Suppressor macrophage treated with lipopolysaccharide for 1 hour (primary cell): ENCODE results near the gene FGD5.
A peak's percentile ranks its signal among the peaks of the same experiment; 100 is the strongest.
"Not testable (repeated sequence)": the region's sequence is repeated elsewhere in the genome, so short reads cannot be mapped to it uniquely, and the experiment has no call there.

Source experiments
- DNase-seq, 3 donors: peaks; one replicate each; pipeline ENCODE4 v3.0.0-alpha.2; 2020 to 2022

Gene FGD5

GRCh38 chr3:14808025-14808424 lies 10.7 kb upstream of the FGD5 start:
- DNase-seq: no peak

GRCh38 chr3:14808502-14809266 lies 10.1 kb upstream of the FGD5 start:
- DNase-seq: no peak

DNA sequence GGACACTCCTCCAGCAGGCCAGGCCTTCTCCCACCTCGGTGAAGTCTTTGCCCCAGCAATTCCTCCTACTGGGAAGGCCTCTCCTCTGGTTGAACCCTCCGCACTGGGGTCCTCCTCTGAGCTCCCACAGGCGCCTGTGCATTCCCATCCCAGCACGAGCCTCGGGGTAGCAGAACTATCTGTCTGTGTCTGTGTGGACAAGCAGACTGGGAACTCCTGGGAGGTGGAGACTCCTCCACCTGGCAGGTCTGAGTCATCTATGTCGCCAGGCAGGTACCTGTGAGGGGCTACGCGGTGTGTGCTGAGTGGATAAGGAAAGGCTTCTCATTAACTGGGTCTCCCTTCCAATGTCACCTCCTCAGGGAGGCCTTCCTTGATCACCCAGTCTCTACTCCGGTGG lies 9.2 kb upstream of the FGD5 start:
- not testable (repeated sequence) for DNase-seq

DNA sequence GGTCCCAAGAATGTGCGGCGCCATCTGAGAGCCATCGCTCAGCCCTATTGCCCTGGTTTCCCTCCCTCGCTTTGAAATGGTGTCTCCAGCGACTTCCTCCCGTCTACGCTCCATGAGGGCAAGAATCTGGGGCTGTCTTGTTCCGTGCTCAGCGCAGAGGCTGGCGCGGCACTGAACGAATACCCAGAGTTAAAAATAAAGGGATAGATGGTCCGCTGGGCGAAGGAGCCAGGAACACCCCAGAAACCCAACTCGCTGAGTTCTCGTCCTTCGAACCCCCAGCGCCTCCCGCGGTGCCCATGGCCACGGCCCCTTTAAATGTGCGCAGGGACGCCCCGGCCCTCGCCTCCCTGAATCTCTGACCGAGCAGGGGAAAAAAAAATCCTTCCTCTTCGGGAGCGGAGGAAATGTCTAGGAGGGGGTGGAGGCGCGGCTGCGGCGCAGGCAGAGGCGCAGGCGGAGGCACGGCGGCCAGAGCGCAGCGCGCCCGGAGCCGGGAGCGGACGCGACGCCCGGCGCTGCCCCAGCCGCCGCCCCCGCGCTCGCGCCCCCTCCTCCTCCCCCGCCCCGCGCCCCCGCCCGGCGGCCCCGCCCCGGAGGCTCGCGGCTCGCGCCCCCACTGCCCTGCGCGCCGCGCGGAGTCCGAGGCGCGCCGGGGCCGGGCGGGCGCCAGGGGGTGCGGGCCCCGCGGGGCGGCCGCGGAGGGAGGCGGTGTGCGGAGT lies 8.5 kb upstream of the FGD5 start:
- peak; percentile 69 to 79 (median 71) for DNase-seq

DNA sequence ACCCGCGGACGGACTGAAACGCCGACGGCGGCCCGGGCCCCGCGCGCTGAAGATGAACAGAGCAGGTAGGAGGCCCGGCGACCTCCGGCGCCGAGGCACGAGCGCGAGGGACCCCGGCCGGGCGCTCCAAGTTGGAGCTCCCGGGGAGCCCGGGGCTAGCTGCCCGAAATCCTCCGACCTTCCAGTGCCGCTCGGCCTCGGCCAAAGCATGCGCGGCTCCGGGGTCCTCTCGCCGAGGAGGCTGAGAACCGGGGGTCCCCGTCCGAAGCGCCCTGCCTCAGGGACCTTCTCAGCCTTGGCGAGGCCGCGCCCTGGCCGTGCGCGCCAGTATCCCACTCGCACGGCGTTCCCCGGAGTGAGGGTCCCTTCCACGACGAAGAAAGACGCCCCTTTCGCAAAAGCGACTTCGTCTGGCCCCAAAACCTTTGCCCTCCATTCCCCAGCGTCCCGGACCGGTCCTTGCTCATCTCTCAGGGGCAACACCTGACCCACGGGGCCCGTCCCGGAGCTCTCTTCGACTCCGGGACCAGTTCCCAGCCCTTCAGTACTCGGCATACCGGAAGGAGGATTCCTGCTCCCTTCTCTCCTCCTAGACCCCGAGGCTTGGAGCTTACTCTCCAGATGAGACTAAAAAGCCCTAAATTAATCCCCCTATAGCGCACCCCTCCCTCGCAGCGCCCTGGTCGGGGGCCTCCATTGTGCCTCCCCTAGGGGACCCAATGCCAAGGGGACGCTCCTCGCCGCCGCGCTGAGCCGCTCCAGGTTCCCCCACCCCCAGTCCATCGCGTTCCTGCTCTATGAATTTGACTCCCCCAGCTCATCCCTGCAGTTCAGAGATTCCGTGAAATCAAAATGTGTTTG lies 7.7 kb upstream of the FGD5 start:
- DNase-seq: no peak

DNA sequence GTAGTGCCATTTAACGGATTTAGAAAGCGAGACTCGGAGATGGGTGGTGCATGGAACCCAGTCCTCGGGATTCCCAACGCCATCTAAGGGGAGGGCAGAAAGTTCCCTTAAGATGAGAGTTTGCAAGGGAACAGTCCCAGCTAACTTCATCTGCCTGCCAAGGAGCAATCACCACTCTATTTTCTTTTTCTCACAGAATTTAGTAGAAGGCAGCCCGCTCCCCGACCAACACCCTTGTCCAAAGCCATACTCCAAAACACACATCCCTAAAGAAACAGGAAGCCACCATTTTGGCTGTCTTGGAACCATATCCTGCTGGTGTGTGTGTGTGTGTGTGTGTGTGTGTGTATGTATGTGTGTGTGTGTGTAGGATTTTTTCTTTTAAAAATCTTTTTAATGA lies 7.1 kb upstream of the FGD5 start:
- DNase-seq: no peak

DNA sequence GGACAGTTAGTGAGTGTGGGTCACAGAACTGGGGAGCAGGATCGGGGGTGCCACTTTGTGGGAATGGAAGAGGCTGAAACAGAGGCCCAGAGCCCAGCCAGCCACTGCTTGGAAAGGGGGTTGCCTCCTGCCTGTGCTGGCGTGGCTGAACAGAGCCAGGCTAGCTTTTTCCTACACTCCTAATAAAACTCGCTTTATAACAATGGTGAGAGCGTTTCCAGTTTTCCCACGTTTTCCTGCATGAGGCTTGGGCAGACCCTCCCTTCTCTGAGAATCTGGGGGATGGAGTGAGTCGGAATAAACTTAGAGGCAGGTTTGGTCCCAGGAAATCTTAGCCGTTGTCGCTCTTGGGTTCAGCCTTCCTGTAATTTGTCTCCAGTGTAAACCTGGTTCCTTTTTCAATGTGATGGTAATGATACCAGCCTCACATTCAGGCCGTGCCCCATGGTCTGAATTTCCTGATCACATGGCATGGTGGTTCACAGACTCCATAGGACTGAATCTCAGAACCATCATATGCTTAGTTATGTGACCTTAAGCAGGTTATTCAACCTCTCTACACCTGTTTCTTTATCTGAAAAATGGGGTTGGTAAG lies 6.5 kb upstream of the FGD5 start:
- DNase-seq: no peak

DNA sequence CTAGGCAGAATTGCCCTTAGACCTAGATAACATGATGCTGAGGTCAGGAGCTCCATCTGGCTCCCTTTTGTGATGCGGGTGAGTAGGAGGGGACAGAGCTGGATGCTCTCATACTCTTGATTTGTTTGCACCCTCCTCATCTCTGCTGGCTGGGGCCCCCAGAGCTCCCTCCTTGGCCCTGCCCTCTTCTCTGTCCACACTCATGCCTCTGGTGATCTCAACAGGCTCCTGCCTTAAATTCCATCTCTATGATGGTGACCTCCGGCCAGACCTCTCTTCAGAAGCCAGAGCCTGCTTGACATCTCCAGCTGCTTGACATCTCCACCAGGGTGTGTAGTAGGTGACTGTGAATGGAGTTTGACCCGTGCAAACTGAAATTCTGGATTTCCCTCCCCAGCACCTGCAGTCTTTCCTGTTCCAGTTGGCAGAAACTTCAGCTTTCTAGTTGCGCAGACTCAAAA lies 4.3 kb upstream of the FGD5 start:
- no peak for DNase-seq

DNA sequence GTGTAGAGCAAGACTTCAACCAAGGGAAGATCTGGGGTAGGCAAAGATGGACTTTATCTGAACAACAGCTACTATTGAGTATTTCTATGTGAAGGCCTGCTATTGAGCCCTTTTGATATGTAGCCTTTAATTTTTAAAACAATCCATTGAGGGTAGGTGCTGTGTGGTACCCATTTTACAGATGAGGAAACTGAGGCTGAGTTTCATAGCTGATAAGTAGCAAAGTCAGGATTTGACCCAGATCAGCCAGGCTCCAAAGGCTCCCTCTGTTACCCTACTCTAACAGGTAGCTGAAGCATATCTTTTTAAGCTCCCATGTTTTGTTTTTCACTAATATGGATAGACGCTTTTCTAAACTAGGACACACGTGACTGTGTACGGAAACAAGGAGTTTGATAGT lies 2.4 kb upstream of the FGD5 start:
- DNase-seq: no peak

- DNase-seq: no peak
Observed at GRCh38 chr3:14819671-14820070, 909 bp downstream of the FGD5 start.

DNA sequence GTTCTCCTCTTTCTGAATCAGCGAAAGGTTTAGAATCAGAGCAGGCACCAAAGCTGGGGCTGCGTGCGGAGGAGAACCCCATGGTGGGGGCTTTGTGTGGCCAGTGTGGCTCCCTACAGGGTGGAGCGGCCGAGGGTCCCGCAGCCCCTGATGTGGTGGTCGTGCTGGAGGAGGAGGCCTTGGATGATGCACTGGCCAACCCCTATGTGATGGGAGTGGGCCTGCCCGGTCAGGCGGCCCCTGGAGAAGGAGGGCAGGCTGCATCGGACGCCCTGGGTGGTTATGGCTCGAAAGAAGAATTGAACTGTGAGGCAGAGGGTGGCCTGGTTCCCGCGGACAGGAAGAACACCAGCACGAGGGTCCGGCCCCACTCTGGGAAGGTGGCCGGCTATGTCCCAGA lies 1.4 kb downstream of the FGD5 start:
- DNase-seq: no peak

DNA sequence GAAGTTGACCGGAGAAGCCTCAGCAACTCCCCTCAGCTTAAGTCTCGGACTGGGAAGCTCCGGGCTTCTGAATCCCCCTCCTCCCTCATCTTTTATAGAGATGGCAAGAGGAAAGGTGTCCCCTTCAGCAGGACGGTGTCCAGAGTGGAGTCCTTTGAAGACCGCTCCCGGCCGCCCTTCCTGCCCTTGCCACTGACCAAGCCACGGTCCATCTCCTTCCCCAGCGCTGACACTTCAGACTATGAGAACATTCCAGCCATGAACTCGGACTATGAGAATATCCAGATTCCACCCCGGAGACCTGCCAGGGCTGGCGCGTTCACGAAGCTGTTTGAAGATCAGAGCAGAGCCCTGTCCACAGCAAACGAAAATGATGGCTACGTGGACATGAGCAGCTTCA lies 2.4 kb downstream of the FGD5 start:
- DNase-seq: no peak

DNA sequence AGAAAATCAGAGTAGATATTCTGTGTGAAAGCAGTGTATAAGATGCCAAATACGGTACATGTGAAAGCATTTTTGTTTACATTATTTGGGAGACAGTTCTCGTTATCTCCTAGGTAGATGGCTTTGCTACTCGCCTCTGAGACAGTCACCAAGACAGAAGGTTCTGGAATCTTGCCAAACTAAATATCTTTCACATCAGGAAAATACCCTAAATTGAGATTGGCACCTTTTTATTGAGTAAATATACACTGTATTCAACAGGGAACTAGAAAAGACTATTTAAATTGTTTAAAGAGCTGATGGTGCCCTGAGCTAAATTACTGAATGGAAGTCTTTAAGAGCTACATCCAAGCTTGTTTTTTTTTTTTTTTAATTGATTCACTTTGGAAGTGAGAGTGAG lies 3.4 kb downstream of the FGD5 start:
- no peak for DNase-seq

DNA sequence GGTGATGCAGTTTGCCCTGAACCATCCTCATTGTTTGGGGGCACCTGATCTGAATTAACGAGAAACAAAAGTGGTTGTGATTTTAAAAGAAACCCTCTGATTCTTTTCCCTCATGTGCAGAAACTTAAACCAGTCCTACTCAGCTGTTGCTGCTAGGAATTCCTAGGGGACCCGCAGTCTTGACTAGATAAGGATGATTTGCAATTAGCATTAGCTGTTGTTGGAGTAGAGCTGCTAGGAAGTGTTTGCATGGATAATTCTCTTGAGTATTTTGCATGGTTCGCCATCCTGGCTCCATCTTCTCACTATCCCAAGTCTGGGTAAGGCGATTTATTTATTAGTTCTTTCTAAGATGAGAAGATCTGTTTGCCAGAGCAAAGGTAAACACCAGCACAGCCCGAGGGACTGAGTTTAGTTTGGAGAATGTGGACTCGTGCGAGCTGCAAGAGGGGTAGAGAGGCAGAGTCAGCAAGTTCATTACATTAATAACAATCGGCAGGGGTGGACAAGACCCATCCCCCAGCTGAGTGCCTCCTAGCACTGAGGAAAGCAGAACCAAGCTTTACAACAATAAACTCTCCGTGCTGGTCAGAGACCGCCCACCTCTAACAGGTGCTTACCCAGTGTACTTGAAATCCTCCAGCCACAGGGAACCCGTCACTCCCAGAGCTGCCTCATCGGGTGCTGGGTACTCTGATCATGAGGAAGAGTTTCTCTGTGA lies 4.1 kb downstream of the FGD5 start:
- peak; percentile 48 to 52 (median 50) for DNase-seq

DNA sequence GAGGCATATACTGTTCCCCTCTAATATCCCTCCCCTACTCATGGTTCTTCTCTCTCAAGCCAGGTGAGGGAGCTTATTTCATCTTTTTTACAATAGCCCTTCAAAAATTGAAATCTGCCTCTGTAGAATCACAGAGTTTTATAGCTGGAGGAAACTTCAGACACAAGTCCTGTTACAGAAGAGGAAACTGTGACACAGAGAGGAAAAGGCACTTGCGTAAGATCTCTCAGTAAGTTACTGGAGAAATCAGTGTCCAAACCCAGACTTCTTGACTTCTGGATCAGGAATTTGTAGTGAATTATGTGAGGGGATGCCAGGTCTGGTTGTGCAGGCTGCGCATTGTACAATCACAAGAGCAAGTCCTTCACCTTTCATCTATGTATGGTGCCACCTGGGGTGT lies 4.6 kb downstream of the FGD5 start:
- DNase-seq: peak; percentile 59 to 78 (median 76)

DNA sequence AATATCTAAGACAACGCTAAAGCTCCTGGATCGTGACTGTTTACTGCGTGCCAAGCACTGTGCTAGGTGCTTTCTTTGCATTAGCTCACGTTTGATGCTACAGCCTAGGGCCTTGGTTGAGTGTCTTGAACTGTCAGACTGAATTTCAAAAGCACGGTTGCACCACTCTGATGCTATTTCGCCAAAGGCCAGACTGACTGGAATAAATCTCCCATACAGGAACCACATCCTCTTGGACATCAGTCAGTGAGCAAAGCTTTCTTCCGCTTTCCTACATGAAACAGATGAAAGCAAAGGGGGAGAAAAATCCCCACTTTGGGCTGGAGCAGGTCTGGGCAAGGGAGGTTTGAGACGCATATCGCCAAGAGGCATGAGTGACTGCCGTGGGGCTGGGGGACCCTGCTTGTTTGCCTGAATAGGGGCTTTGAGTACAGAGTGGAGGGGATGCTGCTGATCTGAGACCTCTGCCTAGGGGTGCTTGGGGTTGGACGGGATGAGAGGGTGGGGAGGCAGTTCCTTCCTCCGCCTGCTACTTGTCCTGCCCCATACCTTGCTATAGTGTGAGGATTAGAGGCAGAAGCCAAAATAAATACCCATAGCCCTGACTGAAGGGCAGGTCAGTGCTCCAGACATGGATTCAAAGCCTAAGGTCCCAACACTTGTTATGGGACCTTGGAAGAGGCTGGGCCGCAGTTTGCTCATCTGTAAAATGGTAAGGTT lies 5.3 kb downstream of the FGD5 start:
- peak; percentile 46 to 61 (median 57) for DNase-seq

DNA sequence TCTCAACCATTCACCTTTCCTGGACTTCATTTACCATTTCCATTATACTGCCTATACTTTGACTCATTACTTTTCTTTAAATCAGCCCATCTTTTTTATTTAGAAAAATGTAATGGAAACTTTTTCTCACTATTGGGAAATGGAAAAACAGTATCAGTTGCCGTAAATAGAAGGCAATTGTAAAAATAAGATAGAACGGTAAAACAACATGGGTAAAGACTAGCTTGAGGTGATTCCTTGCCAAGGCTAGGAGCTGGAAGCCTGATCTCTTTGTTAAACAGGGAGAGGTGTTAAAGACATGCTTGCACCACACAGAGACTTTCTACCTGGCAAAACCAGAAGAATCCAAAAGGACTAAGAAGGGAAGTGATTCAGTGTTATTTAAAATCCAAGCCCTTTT lies 5.9 kb downstream of the FGD5 start:
- no peak for DNase-seq

GRCh38 chr3:14826069-14826468 lies 7.3 kb downstream of the FGD5 start:
- no peak for DNase-seq

- no peak for DNase-seq
Observed at GRCh38 chr3:14827776-14828175, 9.0 kb downstream of the FGD5 start.

GRCh38 chr3:14829811-14830210 lies 11.0 kb downstream of the FGD5 start:
- no peak for DNase-seq

- DNase-seq: no peak
Observed at GRCh38 chr3:14831916-14832450, 13.2 kb downstream of the FGD5 start.
